NCI-H1105 (cell line): Measurements from ENCODE around the gene PLAGL2.
"Not testable (repeated sequence)": the region's sequence is repeated elsewhere in the genome, so short reads cannot be mapped to it uniquely, and the experiment has no call there.

Experiments used
- DNase-seq: peaks from one replicate; lab custom pipeline; 2025; lab: John Stamatoyannopoulos, UW

PLAGL2 gene

GRCh38 chr20:32207626-32208498 lies at the start of gene PLAGL2, which contains the start of gene POFUT1:
PLAGL2 (minus strand) TSS chr20:32207743; CDS start chr20:32202178, 5,565 bp downstream.
POFUT1 (plus strand) TSS chr20:32207880; CDS start chr20:32207942, 62 bp downstream.
- DNase-seq: peak; percentile 87

- no peak for DNase-seq
Observed at GRCh38 chr20:32252189-32252588, 44.6 kb upstream of the PLAGL2 start.

- DNase-seq: no peak
Observed at GRCh38 chr20:32251470-32251869, 43.9 kb upstream of the PLAGL2 start.

GRCh38 chr20:32249030-32249738 lies 41.6 kb upstream of the PLAGL2 start:
- DNase-seq: no peak

GRCh38 chr20:32248043-32248442 lies 40.5 kb upstream of the PLAGL2 start:
- DNase-seq: no peak

- DNase-seq: not testable (repeated sequence)
Observed at GRCh38 chr20:32246208-32246607, 38.7 kb upstream of the PLAGL2 start.

GRCh38 chr20:32244959-32245358 lies 37.4 kb upstream of the PLAGL2 start:
- DNase-seq: no peak

GRCh38 chr20:32244150-32244823 lies 36.7 kb upstream of the PLAGL2 start:
- no peak for DNase-seq

GRCh38 chr20:32241807-32242206 lies 34.3 kb upstream of the PLAGL2 start:
- no peak for DNase-seq

GRCh38 chr20:32240205-32240604 lies 32.7 kb upstream of the PLAGL2 start:
- DNase-seq: no peak

GRCh38 chr20:32238483-32239425 lies 31.2 kb upstream of the PLAGL2 start:
- DNase-seq: no peak

- DNase-seq: no peak
Observed at GRCh38 chr20:32237419-32237818, 29.9 kb upstream of the PLAGL2 start.

- DNase-seq: no peak
Observed at GRCh38 chr20:32236819-32237218, 29.3 kb upstream of the PLAGL2 start.

GRCh38 chr20:32236048-32236533 lies 28.5 kb upstream of the PLAGL2 start:
- no peak for DNase-seq

- DNase-seq: no peak
Observed at GRCh38 chr20:32235331-32236047, 27.9 kb upstream of the PLAGL2 start.

- DNase-seq: no peak
Observed at GRCh38 chr20:32234135-32234808, 26.7 kb upstream of the PLAGL2 start.

- DNase-seq: no peak
Observed at GRCh38 chr20:32233286-32233685, 25.7 kb upstream of the PLAGL2 start.

- no peak for DNase-seq
Observed at GRCh38 chr20:32232326-32232886, 24.9 kb upstream of the PLAGL2 start.

GRCh38 chr20:32231847-32232246 lies 24.3 kb upstream of the PLAGL2 start:
- no peak for DNase-seq

- DNase-seq: no peak
Observed at GRCh38 chr20:32231245-32231644, 23.7 kb upstream of the PLAGL2 start.
